HL-60 (cell line): Measurements from ENCODE around the gene TMEM190.

ENCODE experiments used
- DNase-seq, 2 experiments: peaks; one replicate each; pipeline ENCODE4 v3.0.0-alpha.2; 2010 to 2020; ENCODE audit warnings: low read depth in 1 of 2, low spot score in 1 of 2
- H3K27ac ChIP-seq: fragments of 250-450 bp; sonication (Bioruptor Pico); replicated peaks from 2 replicates; pipeline ENCODE4 v1.5.1; 2020; ENCODE audit warnings: mild to moderate bottlenecking, moderate library complexity
- H3K27me3 ChIP-seq: fragments of 250-450 bp; sonication (Bioruptor Pico); 2 replicates; pipeline ENCODE4 v1.5.1; 2021; ENCODE audit warnings: mild to moderate bottlenecking, moderate library complexity; ENCODE audit not compliant: insufficient read depth, poor library complexity, severe bottlenecking
- H3K4me3 ChIP-seq: replicated peaks from 2 replicates; pipeline ENCODE4 v1.5.1; 2011; ENCODE audit warnings: mild to moderate bottlenecking, control low read depth, low read length; ENCODE audit not compliant: insufficient read depth
- CTCF ChIP-seq: IDR thresholded peaks from one replicate; pipeline ENCODE4 v1.5.1; 2011; ENCODE audit warnings: low read length, control low read depth, inconsistent platforms; ENCODE audit not compliant: insufficient read depth
- GABPA ChIP-seq: IDR thresholded peaks from 2 replicates; pipeline ENCODE4 v1.6.1; 2012; ENCODE audit warnings: low read depth
- POLR2AphosphoS5 ChIP-seq: IDR thresholded peaks from 2 replicates; pipeline ENCODE4 v1.6.1; 2012; ENCODE audit warnings: low read depth
- REST ChIP-seq: IDR thresholded peaks from 2 replicates; pipeline ENCODE4 v1.6.1; 2012; ENCODE audit warnings: low read depth; ENCODE audit not compliant: insufficient replicate concordance
- SPI1 ChIP-seq: IDR thresholded peaks from 2 replicates; pipeline ENCODE4 v1.6.1; 2012; ENCODE audit warnings: low read depth, mild to moderate bottlenecking, borderline replicate concordance

Gene TMEM190

GRCh38 chr19:55360902-55361301 lies 15.7 kb upstream of the TMEM190 start:
- no peak for DNase-seq
- H3K27me3 ChIP-seq = no peaks in the 10 kb centered on the region
- TF ChIP-seq REST (no peak), GABPA (no peak)
- H3K27ac ChIP-seq = no peak overlapping the region
- no peak overlapping the region for H3K4me3 ChIP-seq

- Histone ChIP-seq H3K27ac (no peak overlapping the region), H3K27me3 (no peaks in the 10 kb centered on the region), H3K4me3 (no peak overlapping the region)
- DNase-seq = no peak
- no peak for TF ChIP-seq GABPA
- TF ChIP-seq CTCF = no peak
- TF ChIP-seq SPI1 = no peak
- TF ChIP-seq REST = no peak
These were observed 14.2 kb upstream of the TMEM190 start for GRCh38 chr19:55362174-55362989.

GRCh38 chr19:55362990-55363716 lies 13.5 kb upstream of the TMEM190 start, which contains the start of gene GARIN5B:
Gene GARIN5B (minus strand): TSS chr19:55363260. CDS start chr19:55363066, 194 bp downstream.
- Histone ChIP-seq H3K4me3 (no peak within 1 kb of the TSS), H3K27ac (no peak within 1 kb of the TSS), H3K27me3 (no peaks in the 10 kb centered on the region)
- no peak for DNase-seq
- no peak for TF ChIP-seq GABPA
- TF ChIP-seq SPI1 = no peak
- TF ChIP-seq REST = no peak
- TF ChIP-seq POLR2AphosphoS5 = no peak
- TF ChIP-seq CTCF = no peak
